Kidney (tissue), 14 donors: Measurements from ENCODE around the gene RIMS4. TPM values are rescaled to one million over a fixed set of nuclear protein-coding genes. Genes with fewer than 3 reads are reported as not detected.

Experiments used
- DNase-seq, 5 donors: peaks; one replicate each; pipeline ENCODE4 v3.0.0-alpha.2; 2013 to 2020
- FAIRE-seq: peaks from 2 replicates; lab custom pipeline; 2012; peaks lifted over from hg19 to GRCh38; lab: Jason Lieb, UNC
- H3K27ac ChIP-seq, 2 donors: one replicate each; pipeline ENCODE4 v1.7.0; 2013; ENCODE audit warnings: low read depth in 2 of 2, low read length in 2 of 2, inconsistent platforms in 1 of 2
- H3K27me3 ChIP-seq: one replicate; pipeline ENCODE4 v1.7.1; 2013; ENCODE audit warnings: low read length, inconsistent platforms; ENCODE audit not compliant: control insufficient read depth, insufficient read depth
- H3K36me3 ChIP-seq, 3 donors: one replicate each; pipeline versions ENCODE4 v1.7.0 to v1.7.1; 2013; ENCODE audit warnings: low read length in 3 of 3, control low read depth in 1 of 3, inconsistent platforms in 1 of 3; ENCODE audit not compliant: insufficient read depth in 3 of 3, control insufficient read depth in 2 of 3
- H3K4me1 ChIP-seq, 3 donors: one replicate each; pipeline versions ENCODE4 v1.7.0 to v1.7.1; 2013; ENCODE audit warnings: low read length in 3 of 3, inconsistent platforms in 1 of 3, low read depth in 1 of 3; ENCODE audit not compliant: control insufficient read depth in 2 of 3, insufficient read depth in 2 of 3
- H3K4me3 ChIP-seq, 3 donors: one replicate each; pipeline versions ENCODE4 v1.7.0 to v1.8.1; 2013; ENCODE audit warnings: low read length in 3 of 3, control low read depth in 1 of 3, inconsistent platforms in 1 of 3
- H3K9ac ChIP-seq, 3 donors: one replicate each; pipeline versions ENCODE4 v1.7.0 to v1.7.1; 2013; ENCODE audit warnings: low read length in 3 of 3, control low read depth in 1 of 3, inconsistent platforms in 1 of 3
- H3K9me3 ChIP-seq, 3 donors: one replicate each; pipeline versions ENCODE4 v1.7.0 to v1.7.1; 2013; ENCODE audit warnings: low read length in 3 of 3, control low read depth in 1 of 3, inconsistent platforms in 1 of 3; ENCODE audit not compliant: control insufficient read depth in 2 of 3, insufficient read depth in 1 of 3
- intact Hi-C: fragments of 100-400 bp; cut with DNase I; formaldehyde crosslinking; loops from one replicate; pipeline ENCODE4 v1.11.1; 2022
- polyA plus RNA-seq: library from polyadenylated mRNA; stranded (reverse); fragments of 350-450 nt; fragmentation: Illumina TruSeq; extraction: RNeasy Lipid Tissue Mini Kit (QIAGEN cat#74804); gene quantifications from one replicate; pipeline ENCODE4 v1.2.3, GENCODE V29; 2014; ENCODE audit warnings: low read depth, low replicate concordance; ENCODE audit not compliant: insufficient read depth
- total RNA-seq: library from RNA; stranded (reverse); fragmentation: NEBNext Ultra II Directional; extraction: Animal tissue kit (Norgen Biotek cat#: 25700); gene quantifications from one replicate; pipeline ENCODE4 v1.2.1, GENCODE V29; 2021
- TF ChIP-seq, protein P1 (sequence below): IDR thresholded peaks from 3 replicates; pipeline ENCODE4 v1.5.1; 2012; ENCODE audit warnings: mild to moderate bottlenecking, moderate library complexity, borderline replicate concordance; ENCODE audit not compliant: insufficient read depth; ENCODE audit errors: extremely low read depth
- donor health status: control.
- donor health status: control.
- donor health status: control.
- donor health status: control.
- donor health status: control.
- donor health status: DM: yes; HTN: yes; CAD: no.
- donor health status: Normal renal cell carcinoma (clear cell type).

RIMS4 gene
- total and polyA plus RNA-seq, 2 donors from 2014 or later: 0.13 TPM; not detected in 1

DNA sequence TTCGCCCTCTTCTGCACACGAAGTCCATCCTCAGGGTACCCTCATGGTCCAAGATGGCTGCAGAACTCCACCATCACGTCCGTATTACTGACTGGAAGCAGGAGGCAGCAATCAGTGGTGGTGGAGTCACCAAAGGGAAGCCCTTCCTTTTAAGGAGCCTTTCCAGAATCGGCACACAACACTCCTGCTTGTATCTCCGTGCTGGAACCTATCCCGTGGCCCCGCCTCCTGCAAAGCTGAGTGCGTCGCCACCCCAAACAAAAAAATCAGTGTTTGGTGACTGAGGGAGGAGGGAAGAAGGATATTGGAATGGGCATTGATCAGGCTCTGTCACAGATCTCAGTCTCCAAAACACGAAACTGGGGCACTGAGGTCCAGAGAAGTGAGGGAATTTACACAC is 101.0 kb downstream of the RIMS4 start:
- FAIRE-seq: no peak
- intact Hi-C loops: no loop called here

DNA sequence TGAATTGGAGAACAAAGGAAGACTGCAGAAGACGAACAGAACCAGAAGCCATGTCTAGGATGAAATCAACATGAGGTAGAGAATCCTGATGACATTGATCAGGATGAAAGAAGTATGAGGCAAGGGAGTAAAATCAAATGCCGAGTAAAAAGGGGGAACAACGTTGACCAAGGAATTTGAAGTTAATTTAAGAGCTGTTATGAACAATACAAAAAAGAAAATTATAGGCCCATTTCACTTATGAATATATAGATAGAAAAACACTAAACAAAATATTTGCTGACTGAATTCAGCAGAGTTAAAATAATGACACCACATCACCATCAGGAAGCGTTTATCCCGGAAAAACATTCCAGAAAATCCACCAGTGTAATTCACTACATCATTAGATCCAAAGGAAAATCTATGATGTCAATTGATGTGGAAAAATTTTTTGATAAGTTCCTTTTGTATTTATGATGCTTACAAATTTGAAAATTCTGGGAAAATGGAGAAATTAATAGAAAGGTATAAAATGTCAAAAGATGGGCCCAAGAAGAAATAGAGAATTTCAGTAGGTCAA is 103.2 kb downstream of the RIMS4 start:
- Histone ChIP-seq H3K4me1 (peaks cover 0 to 9% (median 0%) of the 10 kb centered on the region in 3 donors), H3K27me3 (no peaks in the 10 kb centered on the region), H3K4me3 (no peak overlapping the region), H3K9ac (no peak overlapping the region), H3K9me3 (no peaks in the 10 kb centered on the region), H3K36me3 (no peaks in the 10 kb centered on the region), H3K27ac (no peak overlapping the region)
- TF ChIP-seq, protein P1, sequence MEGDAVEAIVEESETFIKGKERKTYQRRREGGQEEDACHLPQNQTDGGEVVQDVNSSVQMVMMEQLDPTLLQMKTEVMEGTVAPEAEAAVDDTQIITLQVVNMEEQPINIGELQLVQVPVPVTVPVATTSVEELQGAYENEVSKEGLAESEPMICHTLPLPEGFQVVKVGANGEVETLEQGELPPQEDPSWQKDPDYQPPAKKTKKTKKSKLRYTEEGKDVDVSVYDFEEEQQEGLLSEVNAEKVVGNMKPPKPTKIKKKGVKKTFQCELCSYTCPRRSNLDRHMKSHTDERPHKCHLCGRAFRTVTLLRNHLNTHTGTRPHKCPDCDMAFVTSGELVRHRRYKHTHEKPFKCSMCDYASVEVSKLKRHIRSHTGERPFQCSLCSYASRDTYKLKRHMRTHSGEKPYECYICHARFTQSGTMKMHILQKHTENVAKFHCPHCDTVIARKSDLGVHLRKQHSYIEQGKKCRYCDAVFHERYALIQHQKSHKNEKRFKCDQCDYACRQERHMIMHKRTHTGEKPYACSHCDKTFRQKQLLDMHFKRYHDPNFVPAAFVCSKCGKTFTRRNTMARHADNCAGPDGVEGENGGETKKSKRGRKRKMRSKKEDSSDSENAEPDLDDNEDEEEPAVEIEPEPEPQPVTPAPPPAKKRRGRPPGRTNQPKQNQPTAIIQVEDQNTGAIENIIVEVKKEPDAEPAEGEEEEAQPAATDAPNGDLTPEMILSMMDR: no peak
- intact Hi-C loops: no loop called here
- DNase-seq (no peak), FAIRE-seq (no peak)

More for the DNA sequence above, 101.0 kb downstream of the RIMS4 start:
- DNase-seq: no peak
- H3K27me3 ChIP-seq: no peaks in the 10 kb centered on the region
- no peak overlapping the region for H3K9ac ChIP-seq
- H3K4me3 ChIP-seq: no peak overlapping the region
- H3K36me3 ChIP-seq: no peaks in the 10 kb centered on the region
- TF ChIP-seq, protein P1: no peak
- peaks cover 0 to 4% (median 0%) of the 10 kb centered on the region in 3 donors for H3K4me1 ChIP-seq
- no peak overlapping the region for H3K27ac ChIP-seq
- no peaks in the 10 kb centered on the region for H3K9me3 ChIP-seq

DNA sequence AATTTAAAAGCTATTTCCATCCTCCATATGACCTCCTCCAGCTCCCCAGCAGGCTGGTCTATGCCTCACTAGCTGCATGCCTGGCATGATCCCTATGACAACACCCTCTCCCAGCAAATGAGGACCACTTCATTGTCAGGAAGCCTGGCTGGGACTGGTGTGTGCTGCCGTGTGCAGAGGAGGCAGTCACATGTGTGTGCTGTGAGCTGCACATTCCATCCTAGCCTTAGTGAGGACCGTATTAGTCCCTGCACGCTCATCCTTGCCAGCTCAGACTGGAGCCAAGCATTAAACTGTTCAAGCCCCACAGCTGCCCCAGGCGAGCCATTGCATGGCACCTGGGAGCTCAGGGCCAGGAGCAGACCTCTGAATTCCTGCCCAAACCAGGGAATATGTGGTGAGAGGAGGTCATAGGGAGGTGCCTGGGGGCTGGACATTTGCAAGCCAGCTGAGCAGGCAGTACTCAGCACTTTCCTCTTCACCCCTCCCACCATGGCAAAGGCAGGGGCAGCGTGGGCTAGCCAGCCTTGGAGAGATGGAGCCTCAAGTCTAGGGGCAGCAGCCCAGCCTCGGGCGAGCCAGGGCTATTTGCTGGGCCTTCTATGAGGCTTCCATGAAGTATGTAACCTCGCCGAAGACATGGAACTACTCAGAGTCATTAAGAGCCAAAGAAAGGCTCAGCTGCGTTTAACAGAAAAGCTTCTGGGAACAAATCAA is 103.9 kb downstream of the RIMS4 start:
- peaks cover 0 to 9% (median 0%) of the 10 kb centered on the region in 3 donors for H3K4me1 ChIP-seq
- no peak overlapping the region for H3K4me3 ChIP-seq
- H3K27me3 ChIP-seq: no peaks in the 10 kb centered on the region
- H3K36me3 ChIP-seq: no peaks in the 10 kb centered on the region
- TF ChIP-seq, protein P1: no peak
- no peak for DNase-seq
- no peaks in the 10 kb centered on the region for H3K9me3 ChIP-seq
- H3K27ac ChIP-seq: no peak overlapping the region
- intact Hi-C loops: no loop called here
- H3K9ac ChIP-seq: no peak overlapping the region
- FAIRE-seq: no peak
